PC-9 (cell line): ENCODE data around the gene DIAPH3.

Experiments
- EZH2 ChIP-seq: fragments of 200-600 bp; sonication (generic); IDR thresholded peaks from 2 replicates; pipeline ENCODE4 v1.8.0; 2017; ENCODE audit warnings: antibody characterized with exemption, low read depth
- TF ChIP-seq, protein P1 (sequence below): fragments of 200-600 bp; sonication (generic); conservative IDR thresholded peaks from 2 replicates; pipeline ENCODE4 v1.6.1; 2017; ENCODE audit warnings: mixed run types, antibody characterized with exemption, mild to moderate bottlenecking, moderate library complexity

DNA sequence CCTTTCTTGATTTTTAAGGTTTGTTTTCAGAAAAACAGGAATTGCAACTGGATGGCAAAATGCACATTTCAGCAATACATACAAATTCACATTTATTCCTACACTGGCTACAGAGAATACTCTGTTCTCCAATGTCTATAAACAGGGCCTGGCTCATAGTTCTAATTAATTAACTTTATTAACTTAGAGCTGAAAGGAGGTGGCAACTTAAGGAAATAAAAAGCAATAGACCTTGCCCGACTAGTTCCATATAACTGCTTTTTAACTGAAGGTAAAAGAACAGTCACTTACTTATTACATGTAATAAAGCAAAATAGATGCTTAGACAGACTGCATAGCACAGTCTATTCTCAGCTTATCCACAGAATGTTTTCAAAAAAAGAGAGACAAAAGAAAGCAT is 498.5 kb downstream of the DIAPH3 start:
- TF ChIP-seq, protein P1, sequence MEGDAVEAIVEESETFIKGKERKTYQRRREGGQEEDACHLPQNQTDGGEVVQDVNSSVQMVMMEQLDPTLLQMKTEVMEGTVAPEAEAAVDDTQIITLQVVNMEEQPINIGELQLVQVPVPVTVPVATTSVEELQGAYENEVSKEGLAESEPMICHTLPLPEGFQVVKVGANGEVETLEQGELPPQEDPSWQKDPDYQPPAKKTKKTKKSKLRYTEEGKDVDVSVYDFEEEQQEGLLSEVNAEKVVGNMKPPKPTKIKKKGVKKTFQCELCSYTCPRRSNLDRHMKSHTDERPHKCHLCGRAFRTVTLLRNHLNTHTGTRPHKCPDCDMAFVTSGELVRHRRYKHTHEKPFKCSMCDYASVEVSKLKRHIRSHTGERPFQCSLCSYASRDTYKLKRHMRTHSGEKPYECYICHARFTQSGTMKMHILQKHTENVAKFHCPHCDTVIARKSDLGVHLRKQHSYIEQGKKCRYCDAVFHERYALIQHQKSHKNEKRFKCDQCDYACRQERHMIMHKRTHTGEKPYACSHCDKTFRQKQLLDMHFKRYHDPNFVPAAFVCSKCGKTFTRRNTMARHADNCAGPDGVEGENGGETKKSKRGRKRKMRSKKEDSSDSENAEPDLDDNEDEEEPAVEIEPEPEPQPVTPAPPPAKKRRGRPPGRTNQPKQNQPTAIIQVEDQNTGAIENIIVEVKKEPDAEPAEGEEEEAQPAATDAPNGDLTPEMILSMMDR: no peak
- no peak for TF ChIP-seq EZH2
